ENCODE measurements around the gene OXER1.

- TF ChIP-seq CTCF (IDR thresholded peaks at IDR 0.05; ENCODE audit: low read depth, low read length) = no peak
- no peak for TF ChIP-seq POLR2A (IDR thresholded peaks at IDR 0.05; ENCODE audit: extremely low read depth, insufficient read length)
These were observed 29.7 kb upstream of the OXER1 start for GRCh38 chr2:42793334-42794270.

All from NB4 (cell line).